HG03175 (cell line): ENCODE measurements around the gene TBC1D22A.
"Not testable (repeated sequence)": the region's sequence is repeated elsewhere in the genome, so short reads cannot be mapped to it uniquely, and the experiment has no call there.

ENCODE experiments used
- ATAC-seq: cut with Tn5 transposase; IDR thresholded peaks from one replicate; pipeline ENCODE4 v1.9.1; 2021; ENCODE audit warnings: mild to moderate bottlenecking, moderate library complexity; ENCODE audit not compliant: unreplicated experiment

The TBC1D22A gene

DNA sequence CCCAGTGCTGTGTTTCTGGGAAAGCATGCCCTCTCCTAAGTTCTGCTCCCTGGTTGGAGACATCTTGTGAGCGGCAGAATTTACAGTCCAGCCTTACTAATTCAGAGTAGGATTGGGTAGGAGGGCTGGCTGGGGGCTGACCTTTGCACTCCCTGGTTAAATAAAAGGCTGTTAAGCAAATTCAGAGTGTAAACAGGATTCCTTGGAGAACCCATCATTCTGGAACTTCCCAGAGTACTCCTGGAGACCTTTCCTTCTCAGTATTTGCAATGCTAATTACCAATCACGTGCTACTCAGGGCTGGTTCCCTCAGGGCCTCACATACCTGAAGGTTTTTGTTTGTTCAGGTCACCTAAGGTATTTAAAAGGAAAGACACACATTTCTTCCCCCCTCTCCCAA is 340.2 kb downstream of the TBC1D22A start:
- ATAC-seq: no peak

DNA sequence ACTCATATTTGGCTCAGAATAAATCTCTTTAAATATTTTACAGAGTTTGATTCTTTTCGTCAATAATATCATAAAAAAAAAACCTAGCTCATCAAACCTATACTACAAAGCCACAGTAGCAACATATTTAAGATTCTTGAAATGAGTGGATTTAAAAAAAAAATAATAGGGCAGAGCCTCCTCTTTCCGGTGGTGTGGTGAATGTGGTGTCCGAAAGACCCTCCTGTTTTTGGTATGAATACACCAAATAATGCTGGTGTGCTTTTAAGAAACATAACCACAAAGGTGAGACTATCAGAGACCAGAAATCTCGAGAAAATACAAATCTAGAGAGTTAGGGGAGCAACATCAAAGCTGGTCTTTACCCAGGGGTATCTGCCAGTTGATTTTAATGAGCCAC is 342.6 kb downstream of the TBC1D22A start:
- no peak for ATAC-seq

DNA sequence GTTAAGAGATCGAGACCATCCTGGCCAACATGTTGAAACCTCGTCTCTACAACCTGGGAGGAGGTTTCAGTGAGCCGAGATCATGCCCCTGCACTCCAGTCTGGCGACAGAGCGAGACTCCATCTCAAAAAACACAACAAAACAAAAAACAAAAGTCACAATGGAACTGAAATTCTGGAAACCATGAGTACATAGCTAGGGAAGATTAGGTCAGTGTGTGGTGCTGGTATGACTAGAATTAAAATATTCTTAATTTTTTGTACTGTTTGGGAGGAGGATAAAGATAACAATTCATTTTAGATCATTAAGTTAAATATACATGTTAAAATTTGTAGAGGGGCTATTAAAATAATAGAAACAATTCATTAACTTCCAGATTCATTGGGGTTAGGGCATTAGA is 344.4 kb downstream of the TBC1D22A start:
- ATAC-seq: no peak

DNA sequence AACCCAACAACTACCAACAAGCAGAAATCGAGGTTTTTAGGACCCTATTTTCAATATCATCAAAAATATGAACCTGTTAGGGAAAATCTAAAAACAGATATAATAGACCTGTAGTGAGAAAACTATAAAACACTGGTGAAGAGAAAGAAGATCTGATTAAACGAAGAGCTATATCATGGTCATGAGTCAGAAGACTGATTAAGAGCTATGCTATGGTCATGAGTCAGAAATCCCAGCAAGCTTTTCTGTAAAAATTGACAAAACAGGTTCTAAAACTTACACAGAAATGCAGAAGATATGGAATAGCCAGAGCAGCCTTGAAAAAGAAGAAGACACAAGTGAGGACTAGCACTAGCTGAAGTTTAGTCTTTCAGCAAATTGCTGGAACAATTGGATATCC is 345.0 kb downstream of the TBC1D22A start:
- ATAC-seq: no peak

DNA sequence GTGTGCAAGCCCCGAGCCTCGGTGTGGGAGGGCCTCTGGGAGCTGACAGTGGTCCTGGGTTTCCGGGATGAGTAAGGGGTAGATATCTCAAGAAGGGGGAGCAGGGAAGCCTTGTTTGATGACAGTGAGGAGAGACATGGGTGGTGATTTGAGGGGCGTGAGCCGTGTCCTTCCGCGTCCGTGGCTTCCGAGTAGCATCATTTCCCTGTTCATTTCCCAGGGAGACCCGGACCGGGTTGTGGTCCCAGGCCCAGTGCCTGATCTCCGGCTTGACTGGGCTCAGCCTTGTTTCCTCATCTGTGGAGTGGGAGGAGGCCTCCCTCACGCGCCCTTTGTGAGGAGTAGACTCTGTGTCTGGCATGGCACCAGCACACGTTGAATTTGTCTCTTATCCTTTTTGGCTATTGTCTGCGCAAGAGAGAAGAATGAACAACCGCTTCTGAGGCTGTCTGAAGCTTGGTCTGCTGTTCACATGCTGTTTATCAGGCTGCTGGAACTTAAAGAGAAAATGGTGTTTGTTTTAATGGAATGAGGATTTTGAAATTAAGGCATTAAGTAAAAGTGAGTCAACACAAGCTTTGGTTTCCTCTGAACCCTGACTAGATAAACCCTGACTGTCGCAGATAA is 348.5 kb downstream of the TBC1D22A start:
- no peak for ATAC-seq

DNA sequence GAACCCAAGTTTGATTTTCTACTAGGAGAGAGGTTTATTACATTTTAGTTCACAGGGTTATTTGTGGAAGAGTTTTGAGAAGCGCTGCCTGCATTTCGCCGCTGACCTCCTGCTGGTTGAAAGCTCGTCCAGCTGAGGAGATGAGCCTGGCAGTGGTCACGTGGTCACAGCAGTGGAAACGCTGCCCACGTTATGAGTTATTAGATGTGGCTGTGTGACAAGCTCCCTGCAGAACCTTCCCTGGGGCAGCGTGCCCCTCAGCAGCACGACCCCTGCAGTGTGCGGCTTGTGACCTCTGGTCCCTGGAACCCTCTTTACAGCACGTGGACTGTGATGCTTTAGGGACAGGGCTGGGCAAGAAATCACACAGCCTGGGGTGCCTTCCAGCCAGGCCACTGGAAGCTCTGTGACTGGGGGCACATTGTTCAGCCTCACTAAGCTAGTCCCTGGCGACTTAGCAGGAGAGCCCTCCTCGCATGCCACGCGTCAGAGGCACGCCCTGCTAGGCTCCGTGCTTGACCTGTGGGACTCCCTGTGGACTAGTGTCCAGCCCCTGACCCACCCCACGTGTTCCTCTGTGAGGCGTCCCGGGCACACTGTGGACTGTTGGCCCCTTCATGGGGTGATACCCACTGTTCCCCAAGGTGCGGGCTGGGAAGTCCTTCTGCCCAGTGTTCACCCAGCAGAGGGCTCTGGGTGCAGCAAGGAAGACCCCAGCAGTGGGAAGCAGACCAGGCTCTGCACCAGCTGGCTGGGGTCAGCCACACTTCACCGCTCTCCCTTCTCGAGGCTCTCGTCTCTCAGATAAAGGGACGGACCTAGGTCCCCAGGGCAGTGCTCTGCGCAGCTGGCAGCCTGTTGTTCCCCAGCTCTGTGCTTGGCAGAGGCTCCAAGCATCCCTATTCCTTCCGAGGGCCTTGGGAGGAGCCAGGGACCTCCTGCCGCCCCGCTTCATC is 349.5 kb downstream of the TBC1D22A start:
- no peak for ATAC-seq

DNA sequence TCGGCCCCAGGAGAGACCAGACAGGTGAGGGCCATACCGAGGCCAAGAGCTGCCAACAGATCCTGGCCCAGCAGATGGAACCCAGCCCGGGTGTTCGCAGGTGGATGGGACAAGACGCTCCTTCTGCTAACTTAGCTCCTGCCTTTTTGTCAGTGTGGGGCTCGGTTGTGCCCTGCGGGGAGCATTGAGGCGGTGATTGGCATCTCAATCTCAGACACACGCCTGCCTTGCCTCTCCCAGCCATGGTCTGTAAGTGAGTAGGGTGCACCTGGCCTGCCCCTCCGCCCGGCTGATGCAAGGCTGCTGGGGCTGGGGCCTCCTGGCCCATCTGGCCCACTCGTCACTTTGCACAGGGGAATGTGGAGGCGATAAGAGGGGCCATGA is 350.1 kb downstream of the TBC1D22A start:
- no peak for ATAC-seq

DNA sequence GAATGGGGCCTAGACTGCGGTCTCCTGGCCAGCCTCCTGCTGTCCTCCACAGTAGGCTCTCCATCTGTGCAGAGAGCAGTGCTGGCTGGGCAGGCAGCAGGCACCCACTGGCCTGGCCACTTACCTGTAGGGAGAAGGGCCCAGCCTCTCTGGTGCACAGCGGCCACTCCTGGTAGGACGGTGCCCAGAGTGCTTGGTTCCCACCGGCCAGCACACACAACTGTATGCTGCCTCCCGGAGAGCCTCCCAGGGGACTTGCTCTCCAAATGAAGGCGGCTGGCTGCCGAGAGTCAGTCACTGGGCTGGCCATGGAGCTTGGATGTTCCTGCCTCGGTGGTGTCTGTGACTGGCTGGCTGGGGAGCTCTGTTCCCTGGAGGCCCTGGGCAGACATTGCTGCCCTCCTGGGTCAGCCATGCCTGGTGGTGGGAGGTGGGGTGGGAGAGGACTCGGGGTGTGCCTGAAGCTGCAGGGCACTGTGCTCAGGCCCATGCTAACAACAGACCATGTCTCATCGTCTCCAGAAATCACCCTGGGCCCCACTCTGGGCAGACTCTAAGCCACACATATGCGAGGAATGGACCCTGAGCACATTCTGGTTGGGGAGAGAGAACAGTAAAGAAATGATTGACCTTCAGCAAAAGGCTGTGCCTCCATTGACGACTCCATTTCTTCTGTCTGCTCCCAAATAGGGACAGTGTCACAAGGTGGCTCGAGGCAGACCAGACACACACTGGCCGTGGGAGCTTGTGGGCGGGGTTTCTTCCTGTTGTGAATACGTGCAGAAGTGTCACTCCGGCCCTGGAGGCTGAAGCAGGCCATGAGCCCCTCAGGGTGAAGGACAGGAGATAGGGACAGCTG is 350.8 kb downstream of the TBC1D22A start:
- ATAC-seq: no peak

DNA sequence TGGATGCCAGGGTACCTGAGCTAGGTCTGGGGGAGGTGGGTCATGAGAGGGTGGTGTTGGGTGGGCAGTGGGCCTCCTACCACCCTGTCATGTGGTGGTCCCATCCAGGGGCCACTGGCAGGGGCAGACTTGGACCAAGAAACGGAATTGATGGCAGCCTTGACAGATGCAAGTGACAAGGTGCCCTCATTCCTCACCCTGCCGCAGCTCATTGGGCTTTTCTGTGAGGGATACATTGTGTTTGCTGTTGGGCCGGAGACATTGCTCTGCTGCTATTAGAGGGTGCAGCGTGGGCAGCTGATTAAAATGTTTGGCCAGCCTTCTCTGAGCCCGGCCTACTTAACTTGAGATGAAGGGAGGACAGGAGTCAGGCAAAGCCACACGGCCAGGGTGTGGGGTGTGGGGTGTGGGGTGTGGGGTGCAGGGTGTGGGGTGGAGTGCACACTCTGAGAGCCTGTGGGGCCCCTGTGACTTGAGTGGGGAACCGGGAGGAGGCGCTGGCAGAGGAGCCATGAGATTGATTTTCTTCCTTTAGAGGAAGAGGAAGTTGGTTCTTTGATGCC is 351.5 kb downstream of the TBC1D22A start:
- ATAC-seq: no peak

DNA sequence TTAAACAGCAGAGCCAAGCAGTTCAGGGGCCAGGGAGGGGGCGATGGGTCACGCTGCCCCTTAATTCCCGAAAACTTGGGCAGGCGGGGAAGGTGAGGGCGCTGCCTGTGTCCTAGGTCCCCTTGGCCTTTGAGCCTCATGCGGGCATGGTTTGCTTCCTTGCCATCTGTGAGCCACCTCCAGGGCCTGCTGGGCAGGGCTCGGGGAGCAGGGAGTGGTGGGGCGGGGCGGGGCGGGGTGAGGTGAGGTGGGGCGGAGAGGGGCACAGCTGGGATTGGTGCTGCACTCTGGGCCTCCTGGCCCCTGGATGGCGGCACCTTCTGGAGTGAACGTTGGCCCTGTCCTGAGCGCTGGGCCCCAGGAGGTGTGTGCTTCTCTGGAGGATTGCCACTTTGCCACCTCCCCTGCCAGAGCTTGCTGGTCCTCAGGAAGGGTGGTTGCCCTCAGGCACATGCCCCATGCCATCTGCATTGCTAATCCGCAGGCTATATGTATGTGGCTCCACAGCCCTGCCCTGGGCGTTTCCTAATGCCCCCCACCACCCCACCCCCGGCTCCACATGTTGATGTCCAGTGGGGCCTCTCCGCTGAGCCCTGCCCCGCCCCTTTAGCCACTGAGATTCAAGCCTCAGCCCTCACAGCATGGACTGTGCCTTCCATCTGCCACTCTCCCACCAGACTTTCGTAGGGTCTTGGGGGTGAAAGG is 352.5 kb downstream of the TBC1D22A start:
- no peak for ATAC-seq

DNA sequence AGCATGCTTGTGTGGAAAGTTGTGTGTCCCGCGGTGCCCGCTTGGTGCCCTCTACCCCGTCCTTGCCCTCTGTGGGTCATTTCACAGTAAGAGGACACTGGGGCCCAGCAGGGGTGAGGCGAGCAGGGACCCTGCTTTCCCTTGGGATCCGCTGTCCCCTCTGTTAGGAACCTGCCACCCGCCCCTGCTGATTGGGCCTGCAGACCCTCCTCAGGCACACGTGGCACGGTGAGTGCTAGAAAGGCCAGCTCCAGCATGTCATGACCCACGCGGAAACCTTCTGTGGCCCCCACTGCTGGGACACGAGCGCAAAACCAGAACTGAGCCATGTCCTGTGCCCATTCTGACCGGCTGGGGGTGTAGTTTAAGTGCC is 353.1 kb downstream of the TBC1D22A start:
- no peak for ATAC-seq

DNA sequence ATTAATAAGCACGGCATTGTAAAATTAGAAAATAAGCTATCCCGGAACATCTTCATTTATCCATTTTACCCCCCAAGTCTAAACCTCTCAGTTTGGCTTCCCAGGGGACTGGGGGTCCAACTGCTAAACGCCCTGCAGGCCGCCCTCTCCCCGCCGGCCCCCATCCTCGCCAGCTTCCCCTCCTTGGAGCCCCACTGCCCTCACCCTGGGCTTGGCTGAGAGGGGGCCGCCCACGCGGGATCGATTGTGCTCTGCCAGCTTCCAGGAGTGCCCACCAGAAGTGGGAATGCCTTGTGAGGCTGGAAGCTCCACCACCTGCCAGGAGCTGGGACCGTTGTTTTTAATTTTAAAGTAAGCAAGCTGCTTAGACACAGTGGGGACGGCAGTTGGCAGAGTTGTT is 353.5 kb downstream of the TBC1D22A start:
- ATAC-seq: no peak

DNA sequence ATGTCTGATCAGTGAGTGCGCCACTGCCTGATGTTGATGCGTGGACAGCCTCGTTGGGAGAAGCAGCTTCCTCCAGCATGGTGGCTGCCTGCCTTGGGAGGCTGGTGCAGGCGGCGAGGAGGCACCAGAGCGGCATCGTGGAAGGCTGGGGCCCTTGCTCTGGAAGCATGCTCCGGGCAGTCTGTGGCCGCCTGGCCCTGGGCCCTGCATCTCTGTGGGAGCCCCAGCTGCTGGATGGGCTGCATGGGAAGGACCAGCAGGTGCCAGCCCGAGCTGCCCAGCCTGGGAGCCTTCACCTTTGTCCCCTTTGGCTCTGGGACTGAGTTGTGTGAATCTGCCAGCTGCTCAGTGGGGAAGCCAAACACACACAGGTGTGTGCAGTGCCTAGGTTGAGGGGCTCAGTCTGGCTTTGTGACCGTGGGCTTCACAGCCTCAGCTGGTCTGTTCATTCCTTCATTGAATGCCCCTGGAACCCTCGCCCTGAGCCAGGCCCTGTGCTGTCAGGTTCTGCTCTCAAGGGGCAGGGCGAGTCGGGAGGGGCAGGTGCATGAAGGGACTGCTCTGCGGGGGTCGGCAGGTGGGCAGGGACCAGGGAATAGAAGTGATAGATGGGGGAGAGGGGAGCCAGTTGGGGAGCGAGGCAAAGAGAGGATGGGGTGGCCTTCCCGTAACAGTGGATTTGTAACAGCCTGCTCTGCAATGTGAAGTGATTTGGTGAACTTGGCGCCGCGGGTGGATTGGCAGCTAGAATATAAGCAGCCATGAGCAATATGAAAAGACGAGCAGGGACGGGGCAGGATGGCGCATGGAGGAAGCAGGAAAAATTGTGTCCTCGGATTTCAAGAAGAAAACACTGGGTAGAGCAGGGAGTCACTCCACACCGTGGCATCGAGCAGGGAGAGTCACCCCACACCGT is 354.2 kb downstream of the TBC1D22A start:
- no peak for ATAC-seq

DNA sequence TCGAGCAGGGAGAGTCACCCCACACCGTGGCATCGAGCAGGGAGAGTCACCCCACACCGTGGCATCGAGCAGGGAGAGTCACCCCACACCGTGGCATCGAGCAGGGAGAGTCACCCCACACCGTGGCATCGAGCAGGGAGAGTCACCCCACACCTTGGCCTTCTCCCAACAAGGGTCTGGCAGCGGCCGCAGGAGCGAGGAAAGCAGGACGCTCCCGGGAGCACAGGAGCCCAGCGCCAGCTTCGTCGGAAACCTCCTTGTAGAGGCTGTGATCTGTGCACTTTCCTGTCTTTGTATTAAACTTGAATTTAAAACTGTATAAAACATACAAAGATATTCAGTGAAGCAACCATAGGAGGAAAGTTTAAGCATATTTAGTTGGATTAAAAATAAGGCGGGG is 355.0 kb downstream of the TBC1D22A start:
- not testable (repeated sequence) for ATAC-seq

DNA sequence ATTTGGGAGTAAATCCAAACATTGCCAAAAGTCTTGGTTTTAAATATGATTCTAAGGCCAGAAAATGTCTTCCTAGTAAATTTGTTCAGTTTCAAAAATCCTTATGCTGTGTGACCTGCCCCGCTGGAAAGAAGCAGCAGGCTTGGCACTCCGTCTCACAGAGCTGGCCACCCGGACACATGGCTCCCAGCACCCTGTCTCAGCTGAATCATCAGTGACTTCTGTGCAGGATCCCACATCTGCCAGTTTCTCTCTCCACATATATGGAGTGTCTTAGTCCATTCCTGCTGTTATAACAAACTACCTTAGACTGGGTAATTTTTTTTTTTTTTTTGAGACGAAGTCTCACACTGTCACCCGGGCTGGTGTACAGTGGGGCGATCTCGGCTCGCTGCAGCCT is 356.7 kb downstream of the TBC1D22A start:
- ATAC-seq: no peak

DNA sequence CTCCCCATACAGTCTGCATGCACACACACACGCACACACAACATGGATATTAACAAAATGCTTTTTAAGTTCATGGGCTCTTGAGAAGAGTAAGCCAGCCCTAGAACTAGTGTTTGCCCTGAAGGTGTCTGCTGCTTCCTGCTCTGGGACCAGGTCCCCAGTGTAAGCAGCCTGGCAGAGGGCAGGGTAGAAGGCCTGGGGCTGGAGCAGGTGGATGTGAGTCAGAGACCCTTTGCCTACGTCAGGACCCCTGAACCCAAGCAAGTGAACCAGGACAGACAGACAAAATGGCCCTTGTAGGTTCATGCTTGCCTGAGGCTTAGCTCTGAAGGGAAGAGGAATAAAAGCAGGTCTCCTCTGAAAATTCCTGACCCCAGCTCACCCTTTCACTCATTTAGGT is 357.9 kb downstream of the TBC1D22A start:
- no peak for ATAC-seq

DNA sequence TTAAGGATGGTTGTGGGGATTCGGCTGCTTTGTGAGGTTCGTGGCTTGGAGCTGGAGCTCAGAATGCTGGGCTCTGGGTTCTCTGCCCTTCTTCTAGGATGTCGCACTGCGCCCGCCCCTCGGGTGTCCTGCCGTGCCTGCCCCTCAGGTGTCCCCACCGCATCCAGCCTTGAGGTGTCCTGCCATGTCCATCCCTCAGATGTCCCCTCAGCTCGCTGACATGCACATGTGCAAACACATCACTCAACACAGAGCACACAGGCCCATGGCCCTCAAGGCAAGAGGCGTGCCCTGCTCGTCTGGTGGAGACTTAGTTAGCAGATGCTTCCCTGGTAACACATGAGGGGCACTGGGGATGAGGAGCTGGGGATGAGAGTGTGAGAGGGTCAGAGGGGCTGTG is 359.3 kb downstream of the TBC1D22A start:
- ATAC-seq: no peak

DNA sequence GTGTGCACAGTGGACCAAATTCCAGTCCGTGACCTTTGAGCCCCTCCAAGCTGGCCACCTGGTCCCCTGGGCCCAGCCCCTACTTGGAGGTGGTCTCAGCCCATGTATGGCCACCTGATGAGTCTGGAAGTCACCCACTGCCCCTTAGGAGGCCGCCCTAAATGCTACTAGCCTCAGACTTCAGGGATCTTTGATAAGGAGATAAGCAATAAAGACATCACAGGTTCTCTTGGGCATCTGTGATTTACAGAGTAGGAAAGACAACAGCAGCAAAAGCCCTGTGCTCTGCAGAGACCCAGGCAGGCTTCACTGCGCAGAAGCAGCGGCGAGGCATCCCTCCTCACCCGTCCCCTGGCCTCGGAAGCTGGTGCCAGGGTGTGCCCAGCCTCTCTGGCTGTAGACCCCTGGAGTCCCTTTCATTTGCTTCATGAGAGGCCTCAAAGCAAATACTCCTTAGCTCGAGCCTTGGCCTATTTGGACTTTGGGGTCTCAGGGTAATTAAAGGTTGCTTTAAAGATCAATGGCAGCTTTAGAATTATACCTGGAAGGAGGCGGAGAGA is 360.1 kb downstream of the TBC1D22A start:
- no peak for ATAC-seq
